Endometrial microvascular endothelial cells (primary cell): Measurements from ENCODE around the gene TESK2. TPM values are rescaled to one million over a fixed set of nuclear protein-coding genes. Genes with fewer than 3 reads are reported as not detected.
"Not testable (repeated sequence)": the region's sequence is repeated elsewhere in the genome, so short reads cannot be mapped to it uniquely, and the experiment has no call there.

Source experiments
- in situ Hi-C: cut with HindIII; loops from 2 replicates; pipeline ENCODE4 v1.10.0; 2017; ENCODE audit warnings: low sequenced_read_pairs, low pct_unique_long_range_greater_than_20kb; ENCODE audit errors: inconsistent ontology term
- total RNA-seq: library from RNA; depleted of rRNA; stranded (reverse); fragments of >200 nt; gene quantifications from one replicate; pipeline ENCODE4 v1.2.3, GENCODE V29; 2015; ENCODE audit errors: inconsistent ontology term

TESK2 gene, protein sequence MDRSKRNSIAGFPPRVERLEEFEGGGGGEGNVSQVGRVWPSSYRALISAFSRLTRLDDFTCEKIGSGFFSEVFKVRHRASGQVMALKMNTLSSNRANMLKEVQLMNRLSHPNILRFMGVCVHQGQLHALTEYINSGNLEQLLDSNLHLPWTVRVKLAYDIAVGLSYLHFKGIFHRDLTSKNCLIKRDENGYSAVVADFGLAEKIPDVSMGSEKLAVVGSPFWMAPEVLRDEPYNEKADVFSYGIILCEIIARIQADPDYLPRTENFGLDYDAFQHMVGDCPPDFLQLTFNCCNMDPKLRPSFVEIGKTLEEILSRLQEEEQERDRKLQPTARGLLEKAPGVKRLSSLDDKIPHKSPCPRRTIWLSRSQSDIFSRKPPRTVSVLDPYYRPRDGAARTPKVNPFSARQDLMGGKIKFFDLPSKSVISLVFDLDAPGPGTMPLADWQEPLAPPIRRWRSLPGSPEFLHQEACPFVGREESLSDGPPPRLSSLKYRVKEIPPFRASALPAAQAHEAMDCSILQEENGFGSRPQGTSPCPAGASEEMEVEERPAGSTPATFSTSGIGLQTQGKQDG
- total RNA-seq = 0.37 TPM

DNA sequence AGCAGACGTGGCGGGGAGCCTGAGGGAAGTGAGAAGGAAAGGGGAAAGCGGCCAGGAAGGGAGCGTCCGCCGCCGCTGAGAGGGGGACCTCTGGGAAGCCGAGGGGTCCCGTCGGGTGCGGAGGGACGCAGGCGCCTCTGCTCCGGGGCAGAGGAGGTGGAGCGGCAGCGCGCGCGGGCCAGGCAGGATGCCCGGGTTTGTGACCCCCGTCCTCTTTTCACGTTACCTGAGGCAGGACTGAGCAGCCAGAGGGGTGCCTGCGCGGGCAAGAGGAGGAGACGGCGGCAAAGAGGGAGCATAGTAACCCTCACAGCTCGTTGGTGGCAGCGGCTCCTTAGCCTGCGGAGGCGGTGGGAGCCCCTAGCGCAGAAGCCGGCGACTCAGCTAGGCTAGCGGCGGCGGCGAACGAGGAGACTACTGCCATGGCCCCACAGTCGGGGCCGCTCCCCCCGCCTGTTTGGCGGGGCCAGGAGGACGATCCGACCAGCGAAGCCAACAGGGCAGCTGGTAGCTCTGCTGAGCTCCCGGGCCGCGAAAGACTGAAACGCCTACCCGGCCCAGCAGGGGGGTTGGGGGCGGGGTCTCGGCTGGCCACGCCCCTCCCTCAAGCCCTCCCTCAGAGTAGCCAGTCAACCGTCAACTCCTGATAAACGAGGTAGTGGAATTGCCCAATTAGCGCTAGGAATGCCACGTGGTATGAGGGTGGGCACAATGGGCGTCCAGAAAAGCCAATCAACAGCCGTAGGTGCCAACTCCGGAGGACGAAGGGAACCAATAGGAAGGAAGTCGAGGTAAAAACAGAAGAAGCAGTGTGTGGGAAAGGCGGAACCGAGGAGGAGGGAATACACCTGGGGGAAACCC is at the start of gene TESK2:
Gene TESK2 (minus strand): TSS at position 538 of the 861 bp plus-strand sequence. CDS start 33,378 bp downstream, outside the sequence.
- in situ Hi-C loops = no loop called here

GRCh38 chr1:45536886-45537285 is 45.9 kb upstream of the TESK2 start:
- in situ Hi-C loops = no loop called here

DNA sequence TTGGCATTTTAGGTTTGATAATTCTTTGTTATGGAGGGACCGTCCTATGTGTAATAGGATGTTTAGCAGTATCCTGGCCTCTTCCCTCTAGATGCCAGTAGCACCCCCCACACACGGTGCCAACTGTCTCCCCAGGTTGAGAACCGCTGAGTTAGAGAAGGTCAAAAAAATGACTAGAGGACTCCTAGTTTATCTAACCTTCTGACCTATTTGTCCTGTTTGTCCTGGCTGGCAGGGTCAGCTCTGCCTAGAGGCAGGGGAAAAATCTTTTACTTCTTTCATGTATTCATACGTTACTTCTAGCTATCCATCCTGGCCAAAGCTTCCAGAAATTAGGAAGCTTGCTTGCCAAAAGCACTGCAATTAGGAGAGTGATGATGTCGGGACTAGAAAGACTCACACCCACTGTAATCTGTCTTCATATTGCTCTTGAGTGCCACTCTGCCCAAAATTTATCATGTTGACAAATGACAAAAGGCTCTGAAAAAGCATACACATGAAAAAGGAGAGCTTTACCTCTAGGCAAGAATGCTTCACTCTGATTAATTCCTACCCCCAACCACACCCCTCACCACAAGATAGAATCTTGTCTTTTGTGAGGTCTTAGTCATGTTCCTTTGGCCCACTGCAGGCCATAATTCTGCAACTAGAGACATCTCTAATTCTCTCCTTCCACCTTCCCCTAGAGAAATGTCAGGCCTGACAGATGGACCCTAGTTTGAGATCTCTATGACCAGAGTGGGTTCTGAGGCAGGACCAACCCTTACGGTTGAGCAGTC is 45.2 kb upstream of the TESK2 start:
- in situ Hi-C loops = no loop called here

DNA sequence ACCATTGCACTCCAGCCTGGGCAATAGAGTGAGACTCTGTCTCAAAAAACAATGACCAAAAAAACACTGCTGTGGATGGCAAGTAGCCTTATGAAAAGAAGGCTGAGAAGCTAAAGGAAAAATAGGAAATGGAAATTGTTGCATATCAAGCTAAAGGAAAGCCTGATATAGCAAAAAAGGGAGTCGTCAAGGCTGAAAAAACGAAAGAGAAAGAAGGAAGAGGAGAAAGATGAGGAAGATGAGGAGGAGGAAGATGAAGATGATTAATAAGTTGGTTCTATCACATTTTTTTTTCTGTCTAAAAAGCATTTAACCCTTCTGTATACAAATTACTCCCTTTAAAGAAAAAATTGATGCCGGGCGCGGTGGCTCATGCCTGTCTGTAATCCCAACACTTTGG is 40.9 kb upstream of the TESK2 start:
- in situ Hi-C loops = no loop called here

DNA sequence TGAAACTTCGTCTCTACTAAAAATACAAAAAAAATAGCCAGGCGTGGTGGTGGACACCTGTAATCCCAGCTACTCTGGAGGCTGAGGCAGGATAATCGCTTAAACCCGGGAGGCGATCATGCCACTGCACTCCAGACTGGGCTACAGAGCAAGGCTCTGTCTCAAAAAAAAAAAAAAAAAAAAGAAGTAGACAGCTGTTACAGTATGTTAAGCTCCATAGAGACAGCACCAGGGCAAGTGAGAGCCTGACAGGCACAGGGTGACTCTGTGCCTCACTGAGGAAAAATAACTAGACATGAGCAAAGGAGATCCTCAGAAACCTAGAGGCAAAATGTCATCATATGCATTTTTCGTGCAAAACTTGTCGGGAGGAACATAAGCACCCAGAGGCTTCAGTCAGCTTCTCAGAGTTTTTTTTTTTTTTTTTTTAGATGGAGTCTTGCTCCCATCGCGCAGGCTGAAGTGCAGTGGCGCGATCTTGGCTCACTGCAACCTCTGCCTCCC is 39.7 kb upstream of the TESK2 start:
- in situ Hi-C loops = no loop called here

- in situ Hi-C loops = no loop called here
Observed at GRCh38 chr1:45526135-45526644, 35.2 kb upstream of the TESK2 start.

DNA sequence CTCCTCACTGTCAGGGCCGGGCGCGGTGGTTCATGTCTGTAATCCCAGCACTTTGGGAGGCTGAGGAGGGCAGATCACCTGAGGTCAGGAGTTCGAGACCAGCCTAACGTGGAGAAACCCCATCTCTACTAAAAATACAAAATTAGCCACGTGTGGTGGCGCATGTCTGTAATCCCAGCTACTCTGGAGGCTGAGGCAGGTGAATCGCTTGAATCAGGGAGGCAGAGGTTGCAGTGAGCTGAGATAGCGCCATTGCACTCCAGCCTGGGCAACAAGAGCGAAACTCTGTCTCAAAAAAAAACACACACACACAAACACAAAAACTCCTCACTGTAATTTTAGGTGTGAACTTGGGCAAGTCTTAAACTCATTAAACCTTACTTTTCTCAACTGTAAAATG is 33.0 kb upstream of the TESK2 start:
- in situ Hi-C loops = not testable (repeated sequence)

DNA sequence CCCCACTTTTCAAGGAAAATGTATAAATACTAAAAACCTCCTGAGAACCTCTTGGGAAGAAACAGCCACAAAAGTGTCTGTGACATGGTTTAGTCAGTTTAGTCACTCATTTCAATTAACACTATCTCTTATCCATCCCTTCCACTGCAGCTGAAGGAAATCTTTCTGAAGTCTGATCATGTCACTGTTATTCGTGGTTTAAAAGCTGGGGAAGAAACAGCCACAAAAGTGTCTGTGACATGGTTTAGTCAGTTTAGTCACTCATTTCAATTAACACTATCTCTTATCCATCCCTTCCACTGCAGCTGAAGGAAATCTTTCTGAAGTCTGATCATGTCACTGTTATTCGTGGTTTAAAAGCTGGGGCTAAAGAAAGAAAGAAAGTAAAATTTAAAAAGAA is 32.6 kb upstream of the TESK2 start:
- in situ Hi-C loops = not testable (repeated sequence)

- in situ Hi-C loops = no loop called here
Observed at GRCh38 chr1:45522324-45523104, 31.6 kb upstream of the TESK2 start.

DNA sequence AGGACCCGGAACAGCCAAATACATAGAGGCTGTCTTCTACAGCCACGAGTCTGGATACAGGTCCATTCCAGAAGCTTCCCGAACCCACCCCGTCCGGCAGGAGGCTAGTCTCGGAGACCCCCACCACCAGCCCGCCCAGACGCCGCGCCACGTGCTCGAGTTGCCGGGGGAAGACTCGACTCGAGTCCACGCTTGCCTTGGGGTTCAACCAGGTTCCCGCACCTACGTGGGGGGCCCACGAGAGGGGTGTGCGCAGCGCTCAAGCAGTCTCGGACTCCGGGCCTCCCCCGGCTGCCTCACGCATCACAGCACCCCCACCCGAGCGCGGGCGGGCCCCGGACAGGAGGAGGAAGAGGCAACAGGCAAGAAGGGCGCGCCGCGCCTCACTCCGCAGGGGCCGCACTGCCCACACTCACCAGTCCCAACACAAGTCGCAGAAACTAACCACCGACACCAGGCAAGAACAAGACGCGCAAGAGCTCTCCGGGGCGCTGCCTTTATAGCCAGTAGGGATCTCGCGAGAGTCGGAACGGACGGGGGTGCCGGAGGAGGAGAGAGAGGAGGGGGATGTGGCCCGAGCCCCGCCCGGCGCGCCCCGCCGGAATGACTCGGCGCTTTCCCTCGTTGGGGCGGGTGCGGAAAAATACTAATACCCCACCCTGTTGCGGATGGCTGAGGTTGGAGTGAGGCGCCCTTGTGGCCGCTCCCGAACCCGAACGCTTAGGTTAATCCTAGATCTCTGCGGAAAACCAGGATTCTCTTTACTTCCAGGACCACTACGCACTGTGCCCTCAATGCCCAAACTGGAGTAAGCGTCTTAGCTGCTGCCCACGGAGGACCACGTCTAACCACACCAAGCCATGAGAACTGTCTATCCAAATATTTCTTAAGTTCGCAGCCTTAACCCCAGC is 30.7 kb upstream of the TESK2 start, which contains the start of gene PRDX1:
Gene PRDX1 (minus strand): TSS at position 472 of the 911 bp plus-strand sequence. CDS start 2,841 bp downstream, outside the sequence.
- in situ Hi-C loops = no loop called here

GRCh38 chr1:45519774-45520173 is 28.8 kb upstream of the TESK2 start:
- in situ Hi-C loops = not testable (repeated sequence)

DNA sequence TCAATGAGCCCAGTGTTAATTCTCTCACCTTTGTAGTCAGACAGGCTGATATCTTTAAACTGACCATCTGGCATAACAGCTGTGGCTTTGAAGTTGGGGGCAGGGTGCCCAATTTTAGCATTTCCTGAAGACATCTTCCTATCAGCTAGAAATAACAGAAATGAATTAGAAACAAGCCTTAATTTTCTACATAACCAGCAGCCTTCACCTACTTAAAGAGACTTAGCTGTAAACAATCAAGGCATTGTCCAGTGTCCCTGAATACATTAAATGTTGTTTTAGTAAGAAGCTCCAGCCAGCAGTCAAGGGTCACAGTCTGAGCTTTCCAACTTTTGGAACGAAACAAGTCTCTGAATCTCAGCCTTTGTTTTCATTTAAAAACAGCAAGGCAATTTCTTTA is 27.9 kb upstream of the TESK2 start:
- in situ Hi-C loops = no loop called here

DNA sequence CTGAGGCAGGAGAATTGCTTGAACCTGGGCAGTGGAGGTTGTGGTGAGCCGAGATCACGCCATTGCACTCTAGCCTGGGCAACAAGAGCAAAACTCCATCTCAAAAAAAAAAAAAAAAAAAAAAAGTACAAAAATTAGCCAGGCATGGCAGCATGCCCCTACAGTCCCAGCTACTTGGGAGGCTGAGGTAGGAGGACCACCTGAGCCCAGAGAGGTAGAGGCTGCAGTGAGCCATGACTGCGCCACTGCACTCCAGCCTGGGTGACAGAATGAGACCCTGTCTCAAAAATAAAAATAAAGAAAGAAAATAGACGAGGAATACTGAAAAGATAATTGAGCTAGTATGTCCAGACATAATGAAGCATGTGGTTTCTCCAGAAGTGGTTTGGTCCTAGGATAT is 27.4 kb upstream of the TESK2 start:
- in situ Hi-C loops = not testable (repeated sequence)

GRCh38 chr1:45516465-45516864 is 25.5 kb upstream of the TESK2 start:
- in situ Hi-C loops = no loop called here

- in situ Hi-C loops = no loop called here
Observed at GRCh38 chr1:45516036-45516435, 25.1 kb upstream of the TESK2 start.

DNA sequence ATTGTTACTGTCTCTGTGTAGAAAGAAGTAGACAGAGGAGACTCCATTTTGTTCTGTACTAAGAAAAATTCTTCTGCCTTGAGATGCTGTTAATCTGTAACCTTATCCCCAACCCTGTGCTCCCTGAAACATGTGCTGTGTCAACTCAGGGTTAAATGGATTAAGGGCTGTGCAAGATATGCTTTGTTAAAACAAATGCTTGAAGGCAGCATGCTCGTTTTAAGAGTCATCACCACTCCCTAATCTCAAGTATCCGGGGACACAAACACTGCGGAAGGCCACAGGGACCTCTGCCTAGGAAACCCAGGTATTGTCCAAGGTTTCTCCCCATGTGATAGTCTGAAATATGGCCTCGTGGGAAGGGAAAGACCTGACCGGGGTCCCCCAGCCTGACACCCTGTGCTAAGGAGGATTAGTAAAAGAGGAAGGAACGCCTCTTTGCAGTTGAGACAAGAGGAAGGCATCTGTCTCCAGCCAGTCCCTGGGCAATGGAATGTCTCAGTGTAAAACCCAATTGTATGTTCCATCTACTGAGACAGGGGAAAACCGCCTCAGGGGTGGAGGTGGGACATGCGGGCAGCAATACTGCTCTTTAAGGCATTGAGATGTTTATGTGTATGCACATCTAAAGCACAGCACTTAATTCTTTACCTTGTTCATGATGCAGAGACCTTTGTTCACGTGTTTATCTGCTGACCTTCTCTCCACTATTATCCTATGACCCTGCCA is 22.7 kb upstream of the TESK2 start:
- in situ Hi-C loops = not testable (repeated sequence)
